Measurements from ENCODE around the gene TMEM94.
A peak's percentile ranks its signal among the peaks of the same experiment; 100 is the strongest.
"Not testable (repeated sequence)": the region's sequence is repeated elsewhere in the genome, so short reads cannot be mapped to it uniquely, and the experiment has no call there.

The TMEM94 gene

DNA sequence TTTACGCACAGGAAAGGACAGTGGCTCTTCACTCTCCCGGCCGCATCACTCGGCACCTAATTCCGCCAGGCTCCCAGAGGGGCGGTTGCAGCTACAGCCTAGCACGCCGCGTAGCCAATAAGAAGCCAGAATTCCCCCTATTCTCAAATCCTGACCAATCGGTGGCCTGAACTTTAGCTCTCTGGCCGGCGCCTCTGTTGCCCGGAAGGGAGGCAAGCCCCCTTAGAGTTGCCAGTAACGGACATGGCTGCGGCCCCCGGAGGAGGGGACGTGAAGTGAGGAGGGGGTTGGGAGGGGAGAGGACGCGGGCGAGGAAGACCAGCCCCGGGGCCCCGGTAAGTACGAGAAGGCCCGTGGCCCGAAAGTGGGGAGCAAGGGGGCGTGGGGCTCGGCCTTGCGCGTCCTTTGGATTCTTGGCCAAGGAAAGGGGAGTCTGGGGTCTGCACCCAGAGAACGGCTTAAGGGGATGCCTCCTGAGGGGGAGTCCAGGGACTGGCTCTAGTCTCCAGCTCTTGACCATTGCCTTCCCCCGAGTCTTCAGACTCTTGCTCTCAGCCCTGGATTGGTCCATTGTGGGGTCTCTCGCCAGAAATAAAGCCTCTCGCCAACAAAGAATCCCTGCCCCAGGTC is at the start of gene TMEM94:
Gene TMEM94 (plus strand): TSS at position 219 of the 630 bp plus-strand sequence. CDS start 15,271 bp downstream, outside the sequence.
- peak; percentile 88 for DNase-seq

DNA sequence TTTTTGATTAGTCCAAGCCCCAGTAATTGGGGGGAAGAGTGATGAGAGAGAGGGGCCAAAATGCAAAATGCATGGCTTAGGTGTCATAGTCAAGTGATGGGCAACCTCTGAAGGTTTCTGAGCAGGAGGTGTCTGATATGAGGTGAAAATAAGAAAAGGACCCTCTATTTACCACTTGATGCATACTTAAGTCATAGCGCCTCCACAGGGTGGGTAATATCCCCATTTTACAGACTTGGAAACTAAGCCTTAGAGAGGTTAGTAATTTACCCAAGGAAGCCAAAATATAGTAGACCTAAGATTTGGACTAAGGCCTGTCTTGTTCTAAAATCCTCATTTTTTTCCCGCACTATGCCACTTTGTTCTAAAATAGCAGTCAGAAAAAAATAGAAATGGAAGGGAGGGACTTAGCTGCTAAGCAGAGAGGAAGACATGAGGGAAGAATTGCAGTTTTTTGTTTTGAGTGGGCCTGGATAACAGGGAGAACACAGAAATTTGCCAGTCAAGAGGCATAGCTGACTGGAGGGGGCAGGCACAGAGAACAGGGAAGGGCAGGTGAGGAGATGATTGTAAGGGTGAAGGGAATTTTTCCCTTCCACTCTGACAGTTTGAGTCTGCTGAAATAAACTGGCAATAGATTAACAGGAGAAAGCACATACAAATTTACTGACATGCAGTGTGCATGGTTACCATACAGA is 48.6 kb upstream of the TMEM94 start:
- no peak for DNase-seq

DNA sequence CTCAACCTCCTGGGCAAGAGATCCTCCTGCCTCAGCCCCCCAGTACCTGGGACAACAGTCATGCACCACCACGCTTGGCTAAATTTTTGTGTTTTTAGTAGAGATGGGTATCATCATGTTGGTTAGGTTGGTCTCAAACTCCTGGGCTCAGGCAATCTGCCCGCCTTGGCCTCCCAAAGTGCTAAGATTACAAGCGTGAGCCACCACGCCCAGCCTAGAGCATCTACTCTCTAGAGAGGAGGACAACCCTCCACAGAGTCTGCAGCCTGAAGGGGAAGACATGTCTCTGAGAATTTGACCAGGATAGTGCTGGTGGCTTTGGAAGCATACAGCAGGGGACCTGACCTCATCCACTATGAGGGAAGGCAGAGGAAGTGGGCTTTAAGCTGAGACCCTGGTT is 46.3 kb upstream of the TMEM94 start:
- DNase-seq: no peak

DNA sequence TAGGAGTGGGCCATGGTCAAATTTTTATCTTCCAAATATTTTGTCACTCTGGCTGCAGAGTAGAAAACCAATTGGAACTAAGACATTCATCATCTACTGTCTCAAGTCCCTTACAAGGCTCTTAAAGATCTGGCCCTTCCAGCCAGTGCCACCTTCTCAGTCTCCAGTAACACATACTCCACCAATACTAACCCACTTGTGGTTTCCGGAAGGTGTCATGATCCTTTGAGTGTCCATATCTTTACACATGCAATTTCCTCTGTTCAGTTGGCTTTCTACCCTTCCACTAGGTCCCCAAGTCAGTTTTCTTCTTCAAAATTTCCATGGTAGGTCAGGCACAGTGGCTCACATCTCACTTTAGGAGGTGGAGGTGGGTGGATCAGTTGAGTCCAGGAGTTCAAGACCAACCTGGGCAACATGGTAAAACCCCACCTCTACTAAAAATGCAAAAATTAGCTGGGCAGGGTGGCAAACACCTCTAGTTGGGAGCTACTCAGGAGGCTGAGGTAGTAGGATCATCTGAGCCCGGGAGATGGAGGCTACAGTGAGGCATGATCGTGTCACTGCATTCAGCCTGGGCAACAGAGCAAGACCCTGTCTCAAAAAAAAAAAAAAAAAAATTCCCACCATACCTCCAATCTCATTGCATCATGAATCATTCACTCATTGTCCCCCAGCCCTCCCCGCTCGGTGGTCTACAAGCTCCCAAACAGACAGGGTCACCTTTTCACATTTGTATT is 44.9 kb upstream of the TMEM94 start:
- DNase-seq: no peak

DNA sequence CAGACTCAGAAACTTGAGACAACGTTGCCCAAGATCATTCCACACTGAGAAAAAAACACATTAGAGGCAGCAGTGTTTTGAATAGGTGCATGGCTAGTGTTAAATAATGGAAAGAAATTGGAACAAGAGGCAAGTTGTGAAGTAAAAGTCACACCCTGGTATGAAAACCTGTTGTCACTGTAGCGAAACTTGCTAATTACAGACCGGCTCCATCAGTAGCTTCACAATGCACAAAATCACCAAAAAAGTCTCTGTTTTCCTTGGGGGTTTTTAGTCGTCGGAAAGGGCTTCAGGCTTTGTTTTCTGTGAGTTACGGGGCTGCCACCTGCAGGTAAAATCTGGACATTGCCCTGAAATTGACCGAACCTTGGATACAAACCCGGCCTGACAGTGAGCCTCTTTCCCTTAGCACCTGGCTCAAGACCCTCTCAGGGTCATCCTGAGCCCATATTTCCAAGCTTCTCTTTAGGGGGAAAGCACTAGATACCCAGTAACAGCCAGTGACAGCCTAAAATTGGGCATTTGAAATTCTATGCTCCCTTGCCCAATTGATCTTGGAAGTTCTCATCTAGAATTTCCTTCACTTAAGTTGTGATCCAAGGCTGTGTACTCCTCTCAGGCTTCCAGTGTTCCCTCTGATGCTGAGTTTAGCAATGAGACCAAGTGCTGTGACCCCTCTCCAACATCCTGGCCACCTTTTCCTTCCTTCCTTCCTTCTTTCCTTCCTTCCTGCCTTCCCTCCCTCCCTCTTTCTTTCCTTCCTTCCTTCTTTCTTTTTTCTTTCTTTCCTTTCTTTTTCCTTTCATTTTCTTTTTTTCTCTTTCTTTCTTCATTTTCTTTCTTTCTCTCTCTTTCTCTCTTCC is 43.7 kb upstream of the TMEM94 start:
- peak; percentile 77 for DNase-seq

DNA sequence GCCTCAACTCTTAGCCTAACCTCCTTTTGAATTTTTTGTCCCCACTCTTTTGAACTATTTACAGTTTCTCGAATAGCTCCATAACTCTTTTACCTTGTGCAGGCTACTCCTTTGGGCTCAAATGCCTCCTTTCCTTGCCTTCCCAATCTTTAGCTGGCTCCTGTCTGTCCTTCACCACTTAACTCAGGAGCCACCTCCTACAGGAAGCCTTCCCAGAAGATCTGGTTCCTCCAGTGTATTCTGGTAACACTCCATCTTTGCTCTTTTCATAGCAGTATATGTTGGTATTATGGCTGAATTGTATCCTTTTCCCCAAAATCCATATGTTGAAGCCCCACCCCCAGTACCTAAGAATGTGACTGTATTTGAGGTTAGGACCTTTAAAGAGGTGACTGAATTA is 41.9 kb upstream of the TMEM94 start:
- no peak for DNase-seq

DNA sequence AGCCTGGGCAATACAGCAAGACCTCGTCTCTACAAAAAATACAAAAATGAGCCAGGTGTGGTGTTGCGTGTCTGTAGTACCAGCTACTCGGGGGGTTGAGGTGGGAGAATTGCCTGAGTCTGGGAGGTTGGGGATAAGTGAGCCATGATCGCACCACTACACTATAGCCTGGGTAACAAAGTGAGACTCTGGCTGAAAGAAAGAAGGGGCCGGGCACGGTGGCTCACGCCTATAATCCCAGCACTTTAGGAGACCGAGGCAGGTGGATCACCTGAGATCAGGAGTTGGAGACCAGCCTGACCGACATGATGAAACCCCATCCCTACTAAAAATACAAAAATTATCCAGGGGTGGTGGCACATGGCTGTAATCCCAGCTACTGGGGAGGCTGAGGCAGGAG is 40.4 kb upstream of the TMEM94 start:
- DNase-seq: no peak

DNA sequence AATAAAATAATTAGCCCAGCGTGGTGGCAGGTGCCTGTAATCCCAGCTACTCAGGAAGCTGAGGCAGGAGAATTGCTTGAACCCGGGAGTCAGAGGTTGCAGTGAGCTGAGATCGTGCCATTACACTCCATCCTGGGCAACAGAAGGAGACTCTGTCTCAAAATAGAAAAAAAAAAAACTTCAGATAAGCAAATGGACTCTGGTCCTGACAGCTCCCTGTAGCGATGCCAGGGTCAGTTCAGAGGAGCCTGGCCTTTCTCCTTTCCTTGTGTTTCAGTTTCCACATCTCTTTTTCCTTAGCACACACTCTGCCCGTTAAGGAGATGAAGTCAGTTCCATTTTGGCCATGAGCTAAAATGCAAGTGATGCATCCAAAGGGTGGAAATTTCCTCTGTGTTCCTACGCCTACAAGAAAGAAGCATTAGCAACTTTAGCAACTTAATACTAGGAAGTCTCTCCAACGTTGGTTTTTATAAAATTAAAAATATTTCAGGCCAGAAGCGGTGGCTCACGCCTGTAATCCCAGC is 39.3 kb upstream of the TMEM94 start:
- no peak for DNase-seq

DNA sequence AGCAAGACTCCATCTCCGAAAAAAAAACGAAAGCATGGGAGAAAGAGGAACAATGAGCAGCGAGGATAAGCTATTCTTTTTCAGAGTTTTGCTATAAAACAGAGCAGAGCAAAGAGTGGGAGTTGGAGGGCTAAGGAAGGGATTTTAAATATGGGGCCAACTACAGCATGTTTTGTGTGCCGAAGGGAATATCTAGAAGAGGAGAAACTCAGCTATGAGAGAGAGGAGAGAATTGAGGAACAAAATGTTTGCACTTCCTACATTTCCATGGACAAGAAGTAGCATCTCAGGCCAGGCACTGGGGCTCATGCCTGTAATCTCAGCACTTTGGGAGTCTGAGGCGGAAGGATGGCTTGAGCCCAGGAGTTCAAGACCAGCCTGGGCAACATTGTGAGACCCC is 37.9 kb upstream of the TMEM94 start:
- DNase-seq: no peak

DNA sequence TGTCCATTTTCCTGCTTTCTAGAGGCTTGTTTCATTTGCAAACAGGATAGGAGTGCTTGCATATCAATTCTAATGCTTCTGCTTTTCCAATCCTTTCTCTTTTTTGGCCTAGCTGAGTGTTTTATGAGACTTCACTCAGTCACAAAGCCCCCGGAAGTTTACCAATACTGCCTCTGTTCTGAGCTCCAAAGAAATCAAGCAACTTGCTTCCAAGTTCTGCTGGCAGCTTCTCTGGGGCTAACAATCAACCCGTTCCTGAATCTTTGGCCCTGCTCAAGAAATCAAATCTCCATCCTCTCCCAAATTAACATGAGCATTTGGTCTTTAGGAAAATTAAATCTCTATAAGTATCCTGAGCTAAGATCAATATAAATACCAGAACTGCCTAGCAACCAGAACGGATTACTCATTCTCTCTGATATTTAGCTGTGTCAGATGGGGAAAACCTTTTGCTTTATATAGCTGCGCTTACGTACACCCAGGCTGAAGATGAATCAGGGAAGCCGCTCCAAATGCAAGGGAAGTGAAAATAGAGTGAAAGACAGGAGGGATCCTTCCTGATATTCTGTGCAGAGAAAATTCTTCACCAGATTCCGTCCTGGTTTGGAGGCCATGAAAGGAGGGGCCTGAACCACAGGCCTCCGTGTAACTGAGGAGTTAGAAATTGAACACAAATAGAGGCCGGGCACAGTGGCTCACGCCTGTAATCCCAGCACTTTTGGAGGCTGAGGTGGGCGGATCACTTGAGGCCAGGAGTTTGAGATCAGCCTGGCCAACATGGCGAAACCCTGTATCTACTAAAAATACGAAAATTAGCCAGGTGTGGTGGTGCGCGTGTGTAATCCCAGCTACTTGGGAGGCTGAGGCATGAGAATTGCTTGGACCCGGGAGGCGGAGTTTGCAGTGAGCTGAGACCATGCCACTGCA is 27.6 kb upstream of the TMEM94 start:
- no peak for DNase-seq

DNA sequence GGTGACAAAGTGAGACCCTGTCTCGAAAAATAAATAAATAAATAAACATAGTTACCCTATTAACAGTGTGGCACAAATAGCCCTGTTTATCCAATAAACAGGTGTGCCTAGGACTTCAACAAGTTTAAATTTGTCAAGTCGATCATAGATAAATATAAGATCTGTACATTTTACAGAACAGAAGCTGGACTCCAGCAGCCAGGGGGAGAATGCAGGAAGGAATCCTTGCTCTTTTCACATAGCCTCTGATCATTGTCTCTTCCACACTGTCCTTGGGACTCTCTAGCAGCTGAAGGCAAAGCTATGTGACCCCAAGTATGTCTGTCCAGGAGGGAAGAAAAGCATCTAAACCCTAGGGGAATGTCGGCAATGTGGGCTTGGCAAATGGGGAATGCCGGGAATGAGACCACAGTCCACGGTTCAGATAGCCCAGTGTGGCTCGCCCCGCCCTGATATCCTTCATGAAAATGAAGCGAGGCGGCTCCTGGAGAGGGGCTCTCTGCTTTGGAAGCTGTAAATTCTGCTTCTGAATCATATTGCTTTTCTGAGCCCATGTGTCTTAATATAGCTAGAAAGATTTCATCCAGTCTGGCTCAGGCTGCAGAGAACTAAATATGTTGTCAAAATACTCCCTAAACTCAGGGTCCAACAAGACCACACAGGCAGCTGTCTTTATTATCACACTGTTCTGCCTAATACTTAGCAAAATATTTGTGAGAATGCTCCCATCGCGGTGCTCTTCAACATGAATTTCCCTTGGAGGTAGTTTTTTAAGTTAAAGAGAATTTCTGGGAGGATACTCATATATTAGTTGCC is 26.1 kb upstream of the TMEM94 start:
- no peak for DNase-seq

DNA sequence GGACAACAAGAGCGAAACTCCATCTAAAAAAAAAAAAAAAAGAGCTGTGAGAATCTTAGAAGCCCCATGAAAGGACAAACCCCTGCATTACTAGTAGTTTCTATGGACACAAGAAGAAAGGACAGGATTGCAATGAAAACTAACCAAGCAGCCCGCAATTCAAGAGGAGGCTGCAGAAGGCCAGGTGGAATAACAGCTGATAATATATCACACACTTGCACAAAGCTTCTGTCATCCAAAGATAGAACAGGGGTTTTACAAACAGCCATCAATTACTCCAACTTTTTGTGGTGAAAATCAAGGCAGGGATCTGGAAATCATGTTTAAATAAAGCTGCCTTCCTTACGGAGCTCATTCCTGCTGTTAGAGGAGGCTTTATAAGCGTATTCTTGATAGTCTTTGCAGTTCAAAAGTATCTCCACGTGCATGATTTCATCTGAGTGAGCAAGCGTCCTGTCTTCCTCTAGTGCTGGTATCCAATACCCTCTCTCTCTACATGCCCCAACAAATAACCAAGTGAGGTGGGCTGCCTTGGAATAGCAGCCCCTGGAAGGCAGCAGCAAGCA is 23.1 kb upstream of the TMEM94 start:
- no peak for DNase-seq

DNA sequence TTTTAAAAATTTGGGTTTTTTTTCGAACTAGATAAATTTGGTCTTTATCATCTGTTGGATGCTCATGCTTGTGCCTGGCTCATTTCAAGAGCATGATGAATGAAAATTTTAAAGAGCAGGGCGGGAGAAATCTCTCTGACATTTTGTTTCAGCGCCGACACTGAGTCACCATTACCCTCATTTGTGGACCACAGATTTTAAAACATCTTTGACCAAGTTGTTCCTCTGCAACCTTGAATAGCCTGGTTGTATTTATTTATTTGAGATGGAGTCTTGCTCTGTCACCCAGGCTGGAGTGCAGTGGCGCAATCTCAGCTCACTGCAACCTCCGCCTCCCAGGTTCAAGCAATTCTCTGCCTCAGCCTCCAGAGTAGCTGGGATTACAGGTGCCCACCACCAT is 22.0 kb upstream of the TMEM94 start:
- DNase-seq: not testable (repeated sequence)

DNA sequence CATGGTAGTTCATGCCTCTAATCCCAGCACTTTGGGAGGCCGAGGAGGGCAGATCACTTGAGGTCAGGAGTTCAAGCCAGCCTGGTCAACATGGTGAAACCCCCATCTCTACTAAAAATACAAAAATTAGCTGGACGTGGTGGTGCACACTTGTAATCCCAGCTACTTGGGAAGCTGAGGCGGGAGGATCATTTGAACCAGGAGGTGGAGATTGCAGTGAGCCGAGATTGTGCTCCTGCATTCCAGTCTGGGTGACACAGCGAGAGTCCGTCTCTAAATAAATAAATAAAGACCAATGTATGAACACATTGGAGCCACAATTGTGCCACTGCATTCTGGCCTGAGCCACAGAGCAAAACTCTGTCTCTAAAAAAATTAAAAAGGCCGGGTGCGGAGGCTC is 19.0 kb upstream of the TMEM94 start:
- DNase-seq: not testable (repeated sequence)

DNA sequence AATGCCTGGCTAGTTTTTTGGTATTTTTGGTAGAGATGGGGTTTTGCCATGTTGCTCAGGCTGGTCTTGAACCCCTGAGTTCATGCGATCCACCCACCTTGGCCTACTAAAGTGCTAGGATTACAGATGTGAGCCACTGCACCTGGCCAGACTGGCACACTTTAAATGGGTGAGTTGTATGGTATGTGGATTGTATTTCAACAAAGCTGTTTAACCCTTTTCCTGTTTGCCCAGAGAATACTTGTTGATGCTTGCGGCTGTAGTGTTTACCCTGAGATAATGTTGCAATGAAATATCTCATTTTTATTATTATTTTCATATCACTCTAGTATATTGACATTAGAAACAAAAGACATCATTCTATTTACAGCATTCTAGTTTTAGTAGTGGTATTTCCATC is 17.1 kb upstream of the TMEM94 start:
- no peak for DNase-seq

DNA sequence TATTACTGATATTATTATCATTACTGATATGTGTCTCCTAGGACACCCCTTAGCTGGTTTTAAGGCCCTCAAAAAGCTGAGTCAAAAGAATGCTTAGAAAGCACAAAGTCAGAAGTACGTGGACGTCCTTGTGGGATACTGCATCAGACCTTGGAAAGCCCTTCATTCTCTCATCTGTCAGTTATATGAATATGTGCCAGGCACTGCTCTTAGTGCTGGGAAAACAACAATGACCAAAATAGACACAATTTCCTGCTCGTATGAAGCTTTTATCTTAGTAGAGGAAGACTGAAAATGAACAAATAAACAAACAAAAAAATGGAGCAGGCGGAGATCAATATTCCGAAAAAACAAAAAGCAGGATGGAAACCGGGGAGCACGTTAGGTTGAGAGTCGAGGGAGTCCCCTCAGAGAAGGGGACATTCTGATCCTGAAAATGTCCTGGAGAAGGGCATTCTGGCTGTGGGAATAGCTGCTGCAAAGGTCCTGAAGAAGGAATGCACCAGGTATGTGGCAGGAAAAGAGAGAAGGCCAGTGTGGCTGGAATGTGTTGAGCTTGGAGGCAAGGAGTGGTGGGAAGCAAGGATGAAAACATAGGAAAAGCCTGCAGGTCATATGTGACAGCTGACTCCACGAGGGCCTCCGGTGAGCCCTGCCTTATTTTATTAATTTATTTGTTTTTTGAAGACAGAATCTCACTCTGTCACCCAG is 15.5 kb upstream of the TMEM94 start:
- no peak for DNase-seq

DNA sequence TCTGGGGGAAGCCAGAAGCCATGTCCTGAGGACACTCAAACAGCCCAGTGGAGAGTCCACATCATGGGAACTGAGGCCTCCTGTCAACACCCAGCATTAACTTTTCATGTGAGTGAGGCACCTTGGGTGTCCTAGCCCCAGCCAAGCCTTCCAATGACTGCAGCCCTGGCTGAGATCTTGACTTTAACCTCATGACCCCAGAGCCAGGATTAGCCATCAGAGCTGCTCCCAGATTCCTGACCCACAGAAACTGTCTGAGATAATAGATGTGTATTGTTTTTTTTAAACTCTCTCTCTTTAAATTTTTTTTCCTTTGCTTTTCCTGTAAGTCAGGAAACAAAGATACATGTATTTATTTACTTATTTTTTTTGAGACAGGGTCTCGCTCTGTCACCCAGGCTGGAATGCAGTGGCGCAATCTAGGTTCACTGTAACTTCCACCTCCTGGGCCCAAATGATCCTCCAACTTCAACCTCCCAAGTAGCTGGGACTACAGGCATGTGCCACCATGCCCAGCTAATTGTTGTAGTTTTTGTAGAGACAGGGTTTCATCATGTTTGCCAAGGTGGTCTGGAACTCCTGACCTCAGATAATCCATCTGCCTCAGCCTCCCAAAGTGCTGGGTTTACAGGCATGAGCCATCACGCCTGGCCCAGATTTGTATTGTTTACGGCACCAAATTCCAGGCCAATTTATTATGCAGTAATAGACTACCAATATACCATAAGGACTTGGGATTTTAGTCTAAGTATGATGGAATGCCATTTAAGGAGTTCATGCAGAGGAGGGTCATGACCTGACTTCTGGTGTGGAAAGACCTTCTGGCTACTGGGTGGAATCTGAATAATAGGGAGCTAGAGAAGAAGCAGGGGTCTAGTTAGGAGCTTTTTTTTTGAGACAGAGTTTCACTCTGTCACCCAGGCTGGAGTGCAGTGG is 14.0 kb upstream of the TMEM94 start:
- no peak for DNase-seq

DNA sequence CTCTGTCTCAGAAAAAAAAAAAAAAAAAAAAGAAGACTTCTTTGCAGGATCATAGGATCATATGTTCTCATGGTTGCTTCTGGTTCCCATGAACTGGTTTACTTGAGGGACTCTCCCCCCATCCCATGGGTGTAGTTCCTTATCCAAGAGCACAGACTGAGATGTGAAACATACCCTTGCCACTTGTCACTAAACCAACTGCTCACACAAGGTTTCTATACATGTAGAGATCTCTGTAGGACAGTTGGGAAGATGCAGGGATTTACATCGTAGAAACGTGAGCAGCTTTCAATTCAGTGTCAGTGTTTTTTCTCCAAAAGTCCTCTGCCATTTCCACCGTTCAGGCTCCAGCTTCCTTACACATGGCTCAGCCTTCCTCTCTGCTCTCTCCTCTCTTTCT is 11.1 kb upstream of the TMEM94 start:
- DNase-seq: no peak

DNA sequence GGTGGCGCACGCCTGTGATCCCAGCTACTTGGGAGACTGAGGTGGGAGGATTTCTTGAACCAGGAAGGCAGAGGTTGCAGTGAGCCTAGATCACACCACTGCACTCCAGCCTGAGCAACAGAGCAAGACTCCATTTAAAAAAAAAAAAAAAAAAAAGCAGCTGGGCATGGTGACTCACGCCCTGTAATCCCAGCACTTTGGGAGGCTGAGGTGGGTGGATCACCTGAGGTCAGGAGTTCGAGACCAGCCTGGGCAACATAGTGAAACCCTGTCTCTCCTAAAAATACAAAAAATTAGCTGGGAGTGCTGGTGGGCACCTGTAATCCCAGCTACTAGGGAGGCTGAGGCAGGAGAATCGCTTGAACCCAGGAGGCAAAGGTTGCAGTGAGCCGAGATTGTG is 10.5 kb upstream of the TMEM94 start:
- not testable (repeated sequence) for DNase-seq

Measured in NCI-H1048 (cell line).